Natural killer cell treated with Interleukin-12 subunit alpha and Interleukin-12 subunit beta and Interleukin-15 and Interleukin-18, amount 100 ng/mL, for 72 hours (primary cell): ENCODE measurements around the gene LYZL1. TPM values are rescaled to one million over a fixed set of nuclear protein-coding genes. Genes with fewer than 3 reads are reported as not detected.
"Not testable (repeated sequence)": the region's sequence is repeated elsewhere in the genome, so short reads cannot be mapped to it uniquely, and the experiment has no call there.

Experiments
- ATAC-seq, 2 donors: fragments of 150-1000 bp; cut with Tn5 transposase in 1 of 2; sonication (Bioruptor Pico), chemical (Tn5 transposase) in 1 of 2; 2 replicates each; pipeline ENCODE4 v1.10.0; 2021
- DNase-seq: peaks from one replicate; pipeline ENCODE4 v3.0.0; 2022; ENCODE audit warnings: low spot score
- H3K27ac Mint-ChIP-seq, 2 donors: 1 replicate in 1 of 2; 2 replicates in 1 of 2; pipeline ENCODE4 v1.8.0; 2022; ENCODE audit warnings: mixed read lengths in 2 of 2, mild to moderate bottlenecking in 1 of 2, moderate library complexity in 1 of 2
- H3K27me3 Mint-ChIP-seq, 2 donors: 1 replicate in 1 of 2; 2 replicates in 1 of 2; pipeline ENCODE4 v1.8.0; 2022; ENCODE audit warnings: mixed read lengths in 2 of 2
- H3K36me3 Mint-ChIP-seq: one replicate; pipeline ENCODE4 v1.8.0; 2022; ENCODE audit warnings: mixed read lengths
- H3K4me1 Mint-ChIP-seq, 2 donors: 1 replicate in 1 of 2; 2 replicates in 1 of 2; pipeline ENCODE4 v1.8.0; 2022; ENCODE audit warnings: low read depth in 2 of 2, mixed read lengths in 2 of 2, mild to moderate bottlenecking in 1 of 2
- H3K4me3 Mint-ChIP-seq: one replicate; pipeline ENCODE4 v1.8.0; 2022; ENCODE audit warnings: mixed read lengths
- H3K9me3 Mint-ChIP-seq: 2 replicates; pipeline ENCODE4 v1.8.0; 2022; ENCODE audit warnings: mixed read lengths
- total RNA-seq, 2 donors: library from RNA; stranded (reverse); gene quantifications; one replicate each; pipeline ENCODE4 v1.2.3, GENCODE V29; 2022

The LYZL1 gene
- total RNA-seq, 2 donors from 2014 or later, result not detected

DNA sequence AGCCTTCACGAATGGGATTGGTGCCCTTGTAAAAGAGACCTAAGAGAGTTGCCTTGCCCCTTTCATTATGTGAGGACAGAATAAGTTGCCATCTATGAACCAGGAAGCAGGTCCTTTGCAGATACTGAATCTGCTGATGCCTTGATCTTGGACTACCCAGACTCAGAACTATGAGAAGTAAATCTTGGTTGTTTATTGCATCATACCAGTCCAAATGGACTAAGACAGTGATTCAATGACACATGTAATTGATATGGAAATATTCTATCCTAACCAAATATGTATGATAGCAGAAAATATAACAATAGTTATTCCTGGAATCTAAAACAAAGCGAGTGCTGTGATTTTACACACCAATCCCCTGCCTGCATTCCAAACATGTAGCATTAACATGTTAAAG, 17.0 kb upstream of the LYZL1 start:
- H3K27me3 Mint-ChIP-seq, result peaks cover 0 to 17% of the 10 kb centered on the region in 2 donors
- H3K36me3 Mint-ChIP-seq, result no peaks in the 10 kb centered on the region

DNA sequence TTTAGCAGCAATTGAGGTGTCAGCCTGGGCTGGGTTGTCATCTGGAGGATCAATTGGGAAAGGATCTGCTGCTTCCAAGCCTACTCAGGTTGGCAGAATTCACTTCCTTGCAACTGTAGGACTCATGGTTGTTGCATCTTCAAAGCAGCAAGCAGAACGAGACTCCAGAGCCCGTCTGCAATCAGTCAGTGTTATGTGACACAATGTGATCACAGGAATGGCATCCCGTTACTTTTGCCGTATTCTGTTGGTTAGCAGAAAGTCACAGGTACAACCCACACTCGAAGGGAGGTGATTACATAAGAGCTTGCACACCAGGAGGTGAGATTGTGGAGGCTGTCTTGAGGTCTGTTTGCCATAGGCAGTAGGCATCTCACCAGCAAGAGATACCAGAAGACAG, 15.4 kb upstream of the LYZL1 start:
- H3K9me3 Mint-ChIP-seq, result no peaks in the 10 kb centered on the region
- H3K27me3 Mint-ChIP-seq, result peaks cover 0 to 17% of the 10 kb centered on the region in 2 donors
- no peaks in the 10 kb centered on the region for H3K36me3 Mint-ChIP-seq
- no peaks in the 10 kb centered on the region for H3K4me1 Mint-ChIP-seq
- DNase-seq (no peak), ATAC-seq (no peak)
- H3K4me3 Mint-ChIP-seq, result no peak overlapping the region
- H3K27ac Mint-ChIP-seq, result no peak overlapping the region

More for the DNA sequence above, 17.0 kb upstream of the LYZL1 start:
- no peaks in the 10 kb centered on the region for H3K4me1 Mint-ChIP-seq
- no peak for ATAC-seq
- no peak overlapping the region for H3K27ac Mint-ChIP-seq
- no peaks in the 10 kb centered on the region for H3K9me3 Mint-ChIP-seq
- H3K4me3 Mint-ChIP-seq, result no peak overlapping the region
- no peak for DNase-seq

- Mint-ChIP-seq H3K4me3 (no peak overlapping the region), H3K4me1 (no peaks in the 10 kb centered on the region), H3K27ac (no peak overlapping the region), H3K36me3 (no peaks in the 10 kb centered on the region), H3K27me3 (peaks cover 2 to 25% of the 10 kb centered on the region in 2 donors), H3K9me3 (no peaks in the 10 kb centered on the region)
- no peak for DNase-seq
- no peak for ATAC-seq
Observed at GRCh38 chr10:29276251-29276850, 12.5 kb upstream of the LYZL1 start.

DNA sequence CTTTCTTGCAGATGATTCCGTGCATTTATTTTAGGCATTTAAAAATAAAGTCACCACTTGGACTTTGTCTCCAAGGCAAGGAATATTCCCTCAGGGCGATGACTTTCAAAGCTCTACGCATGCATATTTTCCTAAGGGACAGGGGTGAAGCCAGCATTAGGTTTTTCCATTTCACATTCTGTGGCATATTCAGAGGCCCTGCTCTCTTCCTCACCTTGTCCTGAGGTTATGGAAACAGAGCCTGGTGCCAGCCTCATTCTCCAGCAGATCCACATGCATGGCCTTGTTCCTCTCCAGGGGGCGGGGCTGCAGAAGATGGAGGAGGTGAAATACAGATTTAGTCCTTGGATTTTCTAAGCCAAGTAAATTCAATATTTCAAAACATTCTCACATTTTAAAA, 11.6 kb upstream of the LYZL1 start:
- Mint-ChIP-seq H3K27ac (no peak overlapping the region), H3K27me3 (peaks cover 2 to 25% of the 10 kb centered on the region in 2 donors), H3K4me1 (no peaks in the 10 kb centered on the region), H3K36me3 (no peaks in the 10 kb centered on the region), H3K9me3 (no peaks in the 10 kb centered on the region), H3K4me3 (no peak overlapping the region)
- DNase-seq, result no peak
- ATAC-seq, result no peak

DNA sequence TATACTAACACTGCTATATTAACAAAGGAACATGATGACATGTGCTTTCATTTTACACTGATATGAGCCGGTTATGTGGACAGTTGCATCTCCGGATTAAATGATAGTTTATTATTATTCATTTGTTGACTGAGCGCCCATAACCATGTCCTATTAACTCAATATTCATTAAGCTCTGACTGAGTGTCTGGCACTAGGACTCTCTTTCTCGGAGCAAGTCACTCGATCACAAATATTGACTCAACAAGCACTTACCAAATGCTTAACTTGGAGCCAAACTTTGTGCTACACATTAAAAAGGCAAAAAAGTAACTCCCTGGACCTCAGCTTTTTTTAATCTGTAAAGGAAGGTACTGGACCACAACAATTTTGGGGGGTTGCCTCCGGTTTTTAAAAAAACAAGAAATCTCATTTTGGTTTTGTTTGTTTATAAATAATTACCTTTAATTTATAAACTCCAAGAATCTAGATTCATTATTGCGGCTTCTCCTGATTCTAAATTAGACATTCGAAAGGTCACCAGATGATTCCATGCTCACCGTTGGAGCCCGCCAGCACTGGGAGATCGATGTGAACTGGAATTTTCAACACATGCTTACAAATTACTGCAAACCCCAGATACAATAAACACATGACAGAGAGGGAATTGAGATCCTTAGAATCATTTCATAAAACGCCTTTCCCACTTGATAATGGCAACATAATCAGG, 8.9 kb upstream of the LYZL1 start:
- no peaks in the 10 kb centered on the region for H3K9me3 Mint-ChIP-seq
- H3K36me3 Mint-ChIP-seq, result no peaks in the 10 kb centered on the region
- H3K27ac Mint-ChIP-seq, result no peak overlapping the region
- H3K27me3 Mint-ChIP-seq, result peaks cover 2 to 28% of the 10 kb centered on the region in 2 donors
- DNase-seq, result no peak
- H3K4me1 Mint-ChIP-seq, result no peaks in the 10 kb centered on the region
- H3K4me3 Mint-ChIP-seq, result no peak overlapping the region
- no peak for ATAC-seq

DNA sequence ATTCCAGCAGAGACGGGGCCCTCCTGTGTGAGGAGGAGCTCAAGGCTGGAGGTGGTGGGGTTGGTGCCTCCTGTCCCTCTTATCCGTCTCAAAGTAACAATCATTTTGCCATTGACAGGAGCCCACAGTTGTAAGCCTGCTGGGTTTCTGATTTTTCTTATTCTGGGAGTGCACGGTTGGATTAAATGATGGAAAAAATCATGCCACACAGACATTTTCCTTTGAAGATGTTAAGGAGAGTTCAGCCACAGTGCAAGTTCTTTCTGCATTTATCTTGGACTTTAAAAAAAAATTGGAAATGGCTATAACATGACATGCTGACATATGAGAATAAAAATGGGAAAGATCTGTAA, 8.4 kb upstream of the LYZL1 start:
- DNase-seq (no peak), ATAC-seq (no peak)
- Mint-ChIP-seq H3K4me1 (no peaks in the 10 kb centered on the region), H3K27ac (no peak overlapping the region), H3K4me3 (no peak overlapping the region), H3K36me3 (no peaks in the 10 kb centered on the region), H3K9me3 (no peaks in the 10 kb centered on the region), H3K27me3 (peaks cover 2 to 33% of the 10 kb centered on the region in 2 donors)

GRCh38 chr10:29285624-29286051, 3.2 kb upstream of the LYZL1 start:
- H3K9me3 Mint-ChIP-seq, result no peaks in the 10 kb centered on the region
- DNase-seq, result no peak
- H3K36me3 Mint-ChIP-seq, result no peaks in the 10 kb centered on the region
- no peak for ATAC-seq
- H3K27ac Mint-ChIP-seq, result no peak overlapping the region
- no peak overlapping the region for H3K4me3 Mint-ChIP-seq
- no peaks in the 10 kb centered on the region for H3K4me1 Mint-ChIP-seq
- peaks cover 10 to 51% of the 10 kb centered on the region in 2 donors for H3K27me3 Mint-ChIP-seq

DNA sequence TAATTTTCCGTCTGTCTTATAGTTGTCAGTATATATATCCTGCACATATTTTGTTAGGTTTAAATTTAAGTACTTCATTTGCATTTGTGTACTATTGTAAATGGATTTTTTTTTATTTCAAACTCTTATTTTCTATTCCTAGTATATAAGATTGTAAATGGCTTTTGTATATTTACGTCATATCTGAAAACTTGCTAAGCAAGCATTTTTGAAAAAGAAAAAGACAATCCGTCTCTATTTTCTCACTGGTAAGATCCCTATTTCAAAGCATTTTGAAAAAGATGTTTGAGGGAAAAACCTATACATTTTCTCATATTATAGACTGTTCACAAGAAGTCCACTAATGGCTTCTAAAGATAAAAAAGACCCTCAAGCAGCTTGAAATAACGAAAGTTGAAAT, 1.2 kb upstream of the LYZL1 start:
- no peak for ATAC-seq
- Mint-ChIP-seq H3K27ac (no peak overlapping the region), H3K9me3 (no peaks in the 10 kb centered on the region), H3K36me3 (no peaks in the 10 kb centered on the region), H3K27me3 (peaks cover 14 to 48% of the 10 kb centered on the region in 2 donors), H3K4me3 (no peak overlapping the region), H3K4me1 (no peaks in the 10 kb centered on the region)
- DNase-seq, result no peak

GRCh38 chr10:29291561-29291960, 2.7 kb downstream of the LYZL1 start:
- H3K4me1 Mint-ChIP-seq, H3K27ac Mint-ChIP-seq, H3K4me3 Mint-ChIP-seq, DNase-seq, H3K36me3 Mint-ChIP-seq, H3K9me3 Mint-ChIP-seq, ATAC-seq: not testable (repeated sequence)
- peaks cover 32 to 36% of the 10 kb centered on the region in 2 donors for H3K27me3 Mint-ChIP-seq

GRCh38 chr10:29292406-29292805, 3.5 kb downstream of the LYZL1 start:
- ATAC-seq, H3K36me3 Mint-ChIP-seq, H3K4me3 Mint-ChIP-seq, H3K9me3 Mint-ChIP-seq, DNase-seq, H3K4me1 Mint-ChIP-seq, H3K27ac Mint-ChIP-seq: not testable (repeated sequence)
- peaks cover 23 to 33% of the 10 kb centered on the region in 2 donors for H3K27me3 Mint-ChIP-seq

DNA sequence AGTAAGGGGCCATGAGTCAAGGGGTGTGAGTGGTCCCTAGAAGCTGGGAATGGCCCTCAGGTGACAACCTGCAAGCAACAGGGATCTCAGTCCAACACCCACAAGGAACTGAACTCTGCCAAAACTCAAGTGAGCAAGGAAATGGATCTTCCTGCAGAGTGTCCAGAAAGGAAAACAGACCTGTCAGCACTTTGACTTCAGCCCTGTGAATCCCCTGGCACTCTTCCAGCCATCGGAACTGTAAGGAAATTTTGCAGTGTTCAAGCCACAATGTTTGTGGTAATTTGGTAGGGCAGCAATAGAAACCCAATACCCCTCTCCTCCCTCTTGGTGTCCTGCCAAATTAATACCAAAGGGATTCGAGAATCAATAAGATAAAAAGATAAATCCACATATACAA, 6.9 kb downstream of the LYZL1 start:
- no peak overlapping the region for H3K27ac Mint-ChIP-seq
- no peak overlapping the region for H3K4me3 Mint-ChIP-seq
- peaks cover 26 to 28% of the 10 kb centered on the region in 2 donors for H3K27me3 Mint-ChIP-seq
- ATAC-seq (no peak), DNase-seq (no peak)
- H3K9me3 Mint-ChIP-seq, result peaks cover 4% of the 10 kb centered on the region
- no peaks in the 10 kb centered on the region for H3K4me1 Mint-ChIP-seq
- H3K36me3 Mint-ChIP-seq, result no peaks in the 10 kb centered on the region

DNA sequence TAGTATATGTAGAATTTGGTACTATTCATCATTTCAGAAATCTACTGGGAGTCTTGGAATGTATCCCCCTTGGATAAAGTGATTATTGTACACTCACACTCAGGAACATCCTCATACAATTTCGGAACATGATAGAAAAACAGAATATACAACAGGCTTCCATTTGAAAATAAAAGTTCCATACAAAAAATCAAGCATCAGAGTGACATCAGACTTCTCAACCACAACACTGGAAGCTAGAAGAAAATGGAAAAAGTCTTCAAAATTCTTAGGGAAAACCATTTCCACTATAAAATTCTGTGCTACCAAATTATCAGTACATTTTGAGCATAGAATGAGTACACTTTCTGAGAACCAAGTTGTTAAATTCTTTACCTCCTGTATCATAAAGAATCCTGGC, 8.8 kb downstream of the LYZL1 start:
- peaks cover 37 to 38% of the 10 kb centered on the region in 2 donors for H3K27me3 Mint-ChIP-seq
- no peak overlapping the region for H3K4me3 Mint-ChIP-seq
- peaks cover 11% of the 10 kb centered on the region for H3K36me3 Mint-ChIP-seq
- H3K27ac Mint-ChIP-seq, result no peak overlapping the region
- peaks cover 16% of the 10 kb centered on the region for H3K9me3 Mint-ChIP-seq
- no peaks in the 10 kb centered on the region for H3K4me1 Mint-ChIP-seq
- ATAC-seq (no peak), DNase-seq (no peak)

- DNase-seq (no peak), ATAC-seq (no peak)
- H3K4me3 Mint-ChIP-seq, result no peak overlapping the region
- peaks cover 24 to 32% of the 10 kb centered on the region in 2 donors for H3K27me3 Mint-ChIP-seq
- no peak overlapping the region for H3K27ac Mint-ChIP-seq
- H3K4me1 Mint-ChIP-seq, result no peaks in the 10 kb centered on the region
- peaks cover 16% of the 10 kb centered on the region for H3K9me3 Mint-ChIP-seq
- peaks cover 11% of the 10 kb centered on the region for H3K36me3 Mint-ChIP-seq
Observed at GRCh38 chr10:29301359-29301910, 12.6 kb downstream of the LYZL1 start.

GRCh38 chr10:29302499-29302898, 13.6 kb downstream of the LYZL1 start:
- Mint-ChIP-seq H3K36me3 (peaks cover 11% of the 10 kb centered on the region), H3K4me3 (no peak overlapping the region), H3K27me3 (peaks cover 25 to 36% of the 10 kb centered on the region in 2 donors), H3K27ac (no peak overlapping the region), H3K4me1 (no peaks in the 10 kb centered on the region), H3K9me3 (peaks cover 16% of the 10 kb centered on the region)
- ATAC-seq (no peak), DNase-seq (no peak)
